ENCODE data around the gene FMR1NB.

GRCh38 chrX:148051973-148052372 is 70.8 kb downstream of the FMR1NB start:
- TF ChIP-seq CTCF (IDR thresholded peaks at IDR 0.05) (no peak), POLR2A (IDR thresholded peaks at IDR 0.05) (no peak)

All from sigmoid colon (tissue), 3 donors.